Measurements from ENCODE around the gene AFTPH. TPM values are rescaled to one million over a fixed set of nuclear protein-coding genes. Genes with fewer than 3 reads are reported as not detected.

Gene AFTPH
- total and polyA plus RNA-seq, 8 donors: 29.9 to 66.4 (median 54.6) TPM

GRCh38 chr2:64586054-64586453 lies 61.9 kb downstream of the AFTPH start:
- Histone ChIP-seq H3K36me3 (peaks cover 0 to 52% of the 10 kb centered on the region in 2 donors), H3K9me3 (no peaks in the 10 kb centered on the region), H3K4me3 (no peak overlapping the region), H3K4me1 (peaks cover 4 to 15% of the 10 kb centered on the region in 2 donors), H3K27me3 (no peaks in the 10 kb centered on the region), H3K27ac (no peak overlapping the region)
- DNase-seq (no peak), ATAC-seq (no peak)
- intact Hi-C loops (cut with DNase I): loop anchor here in 1 of 2 donors (5.0 kb wide), 1 partner anchor 286 kb away; no protein-coding TSS in a partner anchor
- TF ChIP-seq, protein P1, sequence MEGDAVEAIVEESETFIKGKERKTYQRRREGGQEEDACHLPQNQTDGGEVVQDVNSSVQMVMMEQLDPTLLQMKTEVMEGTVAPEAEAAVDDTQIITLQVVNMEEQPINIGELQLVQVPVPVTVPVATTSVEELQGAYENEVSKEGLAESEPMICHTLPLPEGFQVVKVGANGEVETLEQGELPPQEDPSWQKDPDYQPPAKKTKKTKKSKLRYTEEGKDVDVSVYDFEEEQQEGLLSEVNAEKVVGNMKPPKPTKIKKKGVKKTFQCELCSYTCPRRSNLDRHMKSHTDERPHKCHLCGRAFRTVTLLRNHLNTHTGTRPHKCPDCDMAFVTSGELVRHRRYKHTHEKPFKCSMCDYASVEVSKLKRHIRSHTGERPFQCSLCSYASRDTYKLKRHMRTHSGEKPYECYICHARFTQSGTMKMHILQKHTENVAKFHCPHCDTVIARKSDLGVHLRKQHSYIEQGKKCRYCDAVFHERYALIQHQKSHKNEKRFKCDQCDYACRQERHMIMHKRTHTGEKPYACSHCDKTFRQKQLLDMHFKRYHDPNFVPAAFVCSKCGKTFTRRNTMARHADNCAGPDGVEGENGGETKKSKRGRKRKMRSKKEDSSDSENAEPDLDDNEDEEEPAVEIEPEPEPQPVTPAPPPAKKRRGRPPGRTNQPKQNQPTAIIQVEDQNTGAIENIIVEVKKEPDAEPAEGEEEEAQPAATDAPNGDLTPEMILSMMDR (IDR thresholded peaks at IDR 0.05): no peak

DNA sequence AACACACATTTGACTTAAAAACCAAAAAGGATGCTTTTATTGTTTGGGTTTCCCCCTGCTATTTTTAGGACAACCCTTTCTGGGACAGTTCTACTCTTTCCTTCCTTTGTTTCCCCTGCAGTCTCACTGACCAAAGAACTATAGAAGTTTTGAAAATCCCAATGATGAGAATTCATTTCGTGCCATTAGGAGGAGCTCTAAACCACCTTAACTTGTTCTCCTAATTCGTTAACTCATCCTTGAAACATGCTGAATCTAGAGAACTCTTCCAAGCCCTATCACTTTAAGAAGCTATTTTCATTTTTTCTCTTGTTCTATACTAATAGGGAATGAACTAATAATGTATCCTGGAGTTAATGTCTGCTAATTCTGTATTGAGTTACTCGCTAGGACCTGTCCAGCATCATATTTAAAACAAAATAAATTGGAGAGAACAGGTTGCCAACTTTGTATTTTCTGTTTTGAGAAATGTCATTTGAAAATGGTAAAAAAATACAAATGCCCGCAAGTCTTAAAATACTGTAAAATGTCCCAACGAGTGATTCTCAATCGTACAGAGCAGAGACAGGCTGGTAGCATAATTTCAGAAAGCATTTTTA lies 62.9 kb downstream of the AFTPH start:
- peak in 1 of 4 donors; percentile 45 for DNase-seq
- Histone ChIP-seq H3K4me1 (peaks cover 4 to 15% of the 10 kb centered on the region in 2 donors), H3K27me3 (no peaks in the 10 kb centered on the region), H3K27ac (peak overlapping the region in 1 of 2 donors; percentile 53), H3K36me3 (peaks cover 0 to 57% of the 10 kb centered on the region in 2 donors), H3K9me3 (no peaks in the 10 kb centered on the region), H3K4me3 (no peak overlapping the region)
- ATAC-seq: peak; percentile 87
- intact Hi-C loops (cut with DNase I): loop anchor here in 1 of 2 donors (5.0 kb wide), 1 partner anchor 285 kb away; no protein-coding TSS in a partner anchor
- TF ChIP-seq, protein P1 (IDR thresholded peaks at IDR 0.05): peak; percentile 36 to 38

GRCh38 chr2:64587561-64587960 lies 63.4 kb downstream of the AFTPH start:
- Histone ChIP-seq H3K9me3 (no peaks in the 10 kb centered on the region), H3K27me3 (no peaks in the 10 kb centered on the region), H3K4me1 (peaks cover 4 to 15% of the 10 kb centered on the region in 2 donors), H3K4me3 (no peak overlapping the region), H3K36me3 (peaks cover 0 to 60% of the 10 kb centered on the region in 2 donors), H3K27ac (peak overlapping the region in 1 of 2 donors; percentile 53)
- DNase-seq (no peak), ATAC-seq (no peak)
- TF ChIP-seq, protein P1 (IDR thresholded peaks at IDR 0.05): no peak
- intact Hi-C loops (cut with DNase I): loop anchor here in 1 of 2 donors (5.0 kb wide), 1 partner anchor 285 kb away; no protein-coding TSS in a partner anchor

- no peaks in the 10 kb centered on the region for H3K9me3 ChIP-seq
- TF ChIP-seq, protein P1 (IDR thresholded peaks at IDR 0.05): no peak
- intact Hi-C loops (cut with DNase I): no loop called here
- peaks cover 4 to 22% of the 10 kb centered on the region in 2 donors for H3K4me1 ChIP-seq
- ATAC-seq (no peak), DNase-seq (no peak)
- H3K27me3 ChIP-seq: no peaks in the 10 kb centered on the region
- peaks cover 0 to 56% of the 10 kb centered on the region in 2 donors for H3K36me3 ChIP-seq
- H3K4me3 ChIP-seq: no peak overlapping the region
- no peak overlapping the region for H3K27ac ChIP-seq
Observed at GRCh38 chr2:64591188-64591587, 67.1 kb downstream of the AFTPH start.

DNA sequence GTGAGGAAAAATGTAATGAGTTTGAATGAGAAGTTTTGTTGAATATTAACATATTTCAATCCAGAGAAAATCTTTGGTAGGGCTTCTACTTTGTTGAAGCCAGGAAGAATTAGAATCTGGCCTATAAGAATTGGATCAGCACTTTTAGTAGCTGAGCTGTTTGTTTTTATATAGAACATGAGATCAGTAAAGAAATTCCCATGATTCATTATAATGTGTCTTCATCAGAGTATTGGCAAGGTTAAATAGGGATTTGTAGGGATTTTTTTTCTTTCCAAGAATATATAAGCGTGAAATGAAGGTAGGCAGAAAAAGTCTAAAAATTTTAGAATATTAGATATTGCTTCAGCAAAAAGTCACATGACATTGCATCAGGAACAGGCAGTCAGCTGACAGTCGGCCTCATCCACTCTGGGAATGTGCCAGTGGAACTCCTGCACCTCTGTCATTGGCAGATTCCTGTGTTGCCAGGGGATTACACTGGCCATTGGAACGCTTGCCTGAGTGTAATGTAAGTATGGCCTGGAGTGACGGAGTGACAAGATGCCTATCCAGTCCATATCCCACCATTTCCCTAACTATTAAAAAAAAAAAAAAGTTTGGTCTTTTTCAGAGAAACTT lies 69.0 kb downstream of the AFTPH start:
- TF ChIP-seq, protein P1 (IDR thresholded peaks at IDR 0.05): no peak
- H3K27ac ChIP-seq: no peak overlapping the region
- no peaks in the 10 kb centered on the region for H3K9me3 ChIP-seq
- H3K36me3 ChIP-seq: peaks cover 0 to 49% of the 10 kb centered on the region in 2 donors
- ATAC-seq (no peak), DNase-seq (no peak)
- no peaks in the 10 kb centered on the region for H3K27me3 ChIP-seq
- H3K4me1 ChIP-seq: peaks cover 0 to 6% of the 10 kb centered on the region in 2 donors
- intact Hi-C loops (cut with DNase I): no loop called here
- H3K4me3 ChIP-seq: no peak overlapping the region

Data from left lung (tissue), 10 donors.